GM21576 (cell line): ENCODE data around the gene SPAG16.

ENCODE experiments used
- ATAC-seq: cut with Tn5 transposase; IDR thresholded peaks from one replicate; pipeline ENCODE4 v1.9.1; 2021; ENCODE audit warnings: mild to moderate bottlenecking, moderate library complexity; ENCODE audit not compliant: unreplicated experiment

Gene SPAG16

DNA sequence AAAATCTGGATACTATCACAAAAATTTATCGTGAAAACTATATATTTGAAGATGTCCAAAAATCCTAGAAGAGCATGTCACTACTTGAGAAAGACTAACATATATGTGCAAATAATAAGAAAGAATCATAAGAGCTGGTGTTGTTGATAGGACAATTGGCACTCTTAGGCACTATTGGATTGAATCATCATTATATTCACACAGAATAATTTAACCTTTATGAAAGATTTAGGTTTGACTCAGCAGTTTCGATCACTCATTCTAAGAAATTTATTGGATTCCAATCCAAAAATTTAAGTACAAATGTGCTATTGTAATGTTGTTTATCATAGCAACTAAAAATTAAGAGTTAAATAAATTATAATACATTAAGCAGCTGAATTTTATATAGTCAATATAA, 503.6 kb downstream of the SPAG16 start:
- ATAC-seq: no peak

DNA sequence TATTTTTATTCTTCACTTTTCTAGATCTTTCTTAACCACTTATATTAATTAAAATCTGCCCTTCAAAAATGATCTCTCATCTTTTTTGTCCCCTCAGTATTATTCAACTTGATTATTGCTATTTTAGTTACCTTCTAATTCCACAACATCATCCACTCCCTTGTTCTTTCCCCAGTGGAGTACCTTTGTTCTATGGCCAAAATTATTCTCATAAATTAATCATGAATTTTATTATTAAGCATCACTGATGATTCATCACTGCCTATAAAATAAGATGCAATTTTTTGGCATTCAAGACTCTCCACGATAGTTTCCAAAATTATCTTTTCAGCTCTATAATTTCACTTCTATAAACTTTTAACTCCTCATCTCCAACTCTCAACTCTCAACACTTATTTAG, 505.7 kb downstream of the SPAG16 start:
- ATAC-seq: no peak

DNA sequence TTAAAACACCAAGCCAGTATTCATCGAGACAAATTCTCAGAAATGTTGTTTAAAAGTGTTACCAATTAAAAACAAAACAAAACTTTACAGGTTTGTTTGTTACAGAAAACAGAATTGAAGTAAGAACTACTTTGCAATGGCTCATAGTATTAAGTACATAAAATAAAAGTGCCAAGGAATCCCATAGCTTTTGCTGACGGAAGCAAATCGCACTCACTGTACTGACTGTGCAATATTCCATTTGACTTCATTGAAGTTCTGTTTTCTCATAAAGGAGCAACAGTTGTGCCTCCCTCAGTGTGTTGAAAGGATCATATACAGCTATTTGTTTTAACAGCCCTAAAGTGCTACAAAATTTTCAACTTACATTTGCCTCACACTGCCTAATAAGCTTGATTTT, 507.8 kb downstream of the SPAG16 start:
- no peak for ATAC-seq

DNA sequence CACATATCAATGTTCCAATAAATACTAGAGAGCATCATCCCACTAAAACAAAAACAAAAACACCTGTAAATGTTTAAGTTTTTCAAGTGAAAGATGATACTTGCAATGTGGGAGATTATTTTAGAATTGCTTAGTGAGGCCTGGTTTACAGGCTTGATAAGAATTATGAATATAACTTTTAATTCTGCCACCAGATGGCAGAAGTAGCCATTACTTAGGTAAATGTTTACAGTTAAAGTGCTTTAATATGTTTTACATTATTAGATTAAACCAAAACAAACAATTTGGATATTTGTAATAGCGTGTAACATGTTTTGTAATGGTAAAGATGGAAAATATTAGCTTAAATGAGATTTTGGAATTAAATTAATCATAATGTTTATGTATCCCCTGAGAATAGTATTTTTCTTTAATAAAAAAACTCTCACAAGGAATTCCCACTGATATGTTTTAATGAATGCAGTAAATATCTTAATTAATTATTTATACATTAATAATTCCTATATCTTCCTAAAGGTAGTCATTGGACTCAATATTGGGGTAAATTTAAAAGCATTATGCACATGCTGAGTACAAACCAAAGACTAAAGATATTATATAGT, 522.0 kb downstream of the SPAG16 start:
- ATAC-seq: no peak

DNA sequence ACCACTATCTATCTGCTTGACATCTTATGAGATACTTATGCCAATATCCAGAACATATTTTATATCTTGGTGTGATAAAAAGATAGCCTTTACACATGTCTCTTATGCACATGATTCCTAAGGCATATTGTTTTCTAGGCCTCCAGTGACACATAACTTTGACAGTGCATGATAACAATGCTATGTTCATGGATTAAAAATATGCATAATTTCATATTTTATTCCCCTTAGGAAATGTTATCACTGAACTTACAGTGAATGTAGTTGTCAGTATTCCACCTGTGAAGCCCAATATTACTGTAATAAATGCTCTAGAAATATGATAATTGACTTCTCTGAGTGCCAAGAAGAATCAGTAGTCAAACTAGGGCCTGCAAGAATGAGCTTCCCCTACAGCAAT, 532.3 kb downstream of the SPAG16 start:
- ATAC-seq: no peak

DNA sequence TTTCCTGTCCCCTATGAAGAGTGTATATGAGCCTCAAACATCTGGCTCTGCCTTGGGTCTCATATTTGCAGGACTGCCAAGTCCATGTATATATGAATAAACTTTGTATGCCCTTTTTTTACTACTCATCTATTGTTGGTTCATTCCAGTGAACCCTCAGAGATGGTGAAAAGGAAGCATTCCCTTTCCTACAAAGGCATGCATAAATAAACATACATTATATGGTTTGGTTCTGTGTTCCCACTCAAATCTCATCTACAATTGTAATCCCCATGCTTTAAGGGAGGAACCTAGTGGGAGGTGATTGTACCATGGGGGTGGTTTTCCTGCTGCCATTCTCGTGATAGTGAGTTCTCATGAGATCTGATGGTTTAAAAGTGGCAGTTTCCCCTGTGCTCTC, 534.2 kb downstream of the SPAG16 start:
- no peak for ATAC-seq

DNA sequence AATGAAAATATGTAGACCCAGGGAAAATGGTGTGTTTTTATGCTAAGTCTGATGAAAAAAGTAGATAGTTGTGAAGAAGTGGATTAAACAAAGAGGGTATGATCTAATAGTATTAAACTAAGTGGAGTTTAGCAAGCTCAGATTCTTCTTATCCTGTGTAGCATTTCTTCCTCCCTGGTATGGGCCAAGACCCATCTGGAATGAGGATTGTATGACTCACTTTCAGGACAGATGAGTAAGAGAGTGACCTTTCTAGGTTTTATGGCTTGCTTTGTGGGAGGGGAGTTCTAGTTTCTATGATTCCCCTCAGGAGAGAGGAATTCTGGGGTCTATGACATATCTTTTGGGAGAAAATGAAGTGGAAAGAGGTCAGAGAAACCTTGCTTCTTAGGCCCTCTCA, 550.1 kb downstream of the SPAG16 start:
- ATAC-seq: no peak

DNA sequence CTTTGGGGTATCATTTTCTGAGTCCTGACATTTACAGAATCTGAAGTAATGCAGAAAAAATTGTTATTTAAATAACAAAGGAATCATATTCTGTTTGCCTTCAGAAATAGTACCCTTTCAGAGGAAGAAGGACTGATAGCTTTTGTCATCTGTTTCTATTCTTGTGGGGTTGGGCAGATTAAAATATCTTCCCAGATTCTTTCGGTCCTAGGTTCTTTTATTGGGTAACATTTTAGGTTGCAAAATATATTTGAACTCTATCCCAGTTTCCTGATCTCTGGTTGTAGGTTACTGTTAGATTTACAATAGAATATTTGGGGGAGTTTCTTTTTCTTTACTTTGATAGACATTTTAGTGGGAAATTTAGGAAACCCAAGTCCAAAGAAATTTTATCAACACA, 550.5 kb downstream of the SPAG16 start:
- ATAC-seq: no peak

DNA sequence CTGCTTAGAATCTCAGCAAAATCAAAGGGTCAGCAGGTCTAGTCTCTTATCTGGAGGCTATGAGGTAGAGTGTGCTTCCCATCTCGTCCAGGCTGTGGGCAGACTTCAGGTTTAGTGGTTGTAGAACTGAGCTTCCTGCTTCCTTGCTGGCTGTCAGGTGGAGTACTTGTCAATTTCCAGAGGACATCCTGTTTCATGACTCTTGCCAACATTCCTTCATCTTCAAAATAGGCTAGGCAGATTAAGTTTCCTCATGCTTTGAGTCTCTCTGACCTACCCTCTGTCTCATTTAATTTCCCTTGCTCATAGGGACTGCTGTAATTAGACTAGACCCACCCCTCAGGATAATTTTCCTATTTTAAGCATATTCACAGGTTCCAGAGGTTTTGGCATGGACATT, 562.6 kb downstream of the SPAG16 start:
- ATAC-seq: no peak

DNA sequence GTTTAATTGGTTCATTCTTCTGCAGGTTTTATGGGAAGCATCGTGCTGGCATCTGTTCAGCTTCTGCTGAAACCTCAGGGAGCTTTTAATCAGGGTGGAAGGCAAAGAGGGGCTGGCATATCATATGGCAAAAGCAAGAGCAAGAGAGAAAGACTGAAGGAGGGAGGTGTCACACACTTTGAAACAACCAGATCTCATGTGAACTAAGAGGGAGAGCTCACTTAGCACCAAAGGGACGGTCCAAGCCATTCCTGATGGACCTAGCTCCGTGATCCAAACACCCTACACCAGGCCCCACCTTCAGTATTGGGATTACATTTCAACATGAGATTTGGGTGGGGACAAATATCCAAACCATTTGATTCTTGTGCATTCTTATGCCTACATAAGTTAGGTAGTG, 563.1 kb downstream of the SPAG16 start:
- ATAC-seq: no peak

DNA sequence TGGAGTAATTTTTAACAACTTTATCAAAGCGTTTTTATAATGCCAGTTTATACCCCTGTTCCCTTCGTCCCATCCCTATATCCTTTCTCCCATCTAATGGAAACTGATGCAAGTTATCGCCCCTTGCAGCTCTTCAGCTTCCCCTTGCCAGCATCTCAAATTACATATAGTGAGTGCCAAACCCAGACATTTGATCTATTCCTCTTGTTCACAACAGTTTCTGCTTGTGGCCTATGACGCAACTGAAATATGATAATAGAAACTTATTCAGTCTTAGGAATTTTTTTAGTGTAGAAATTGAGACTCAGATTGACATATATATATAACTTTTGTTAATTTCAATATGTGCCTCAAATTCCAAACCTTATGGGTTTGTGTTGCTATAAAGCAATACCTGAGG, 564.4 kb downstream of the SPAG16 start:
- no peak for ATAC-seq

DNA sequence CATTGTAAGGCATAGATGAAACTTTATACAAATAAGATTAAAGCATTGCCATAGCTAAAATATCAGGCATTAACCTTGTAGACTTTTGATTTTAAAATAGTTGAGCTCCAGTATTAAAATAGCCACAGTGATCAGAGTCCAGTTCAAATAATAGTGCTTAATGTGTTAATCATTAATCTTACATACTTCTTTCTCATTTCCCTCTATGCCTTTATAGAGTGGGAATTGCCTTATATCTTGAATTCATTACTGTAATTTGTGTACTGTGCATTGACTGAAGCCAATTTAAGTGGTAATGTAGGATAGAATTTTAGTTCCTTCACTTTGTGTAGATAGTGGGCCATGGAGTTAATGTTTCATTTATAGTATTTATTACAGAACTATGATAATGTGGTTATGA, 577.4 kb downstream of the SPAG16 start:
- ATAC-seq: no peak

DNA sequence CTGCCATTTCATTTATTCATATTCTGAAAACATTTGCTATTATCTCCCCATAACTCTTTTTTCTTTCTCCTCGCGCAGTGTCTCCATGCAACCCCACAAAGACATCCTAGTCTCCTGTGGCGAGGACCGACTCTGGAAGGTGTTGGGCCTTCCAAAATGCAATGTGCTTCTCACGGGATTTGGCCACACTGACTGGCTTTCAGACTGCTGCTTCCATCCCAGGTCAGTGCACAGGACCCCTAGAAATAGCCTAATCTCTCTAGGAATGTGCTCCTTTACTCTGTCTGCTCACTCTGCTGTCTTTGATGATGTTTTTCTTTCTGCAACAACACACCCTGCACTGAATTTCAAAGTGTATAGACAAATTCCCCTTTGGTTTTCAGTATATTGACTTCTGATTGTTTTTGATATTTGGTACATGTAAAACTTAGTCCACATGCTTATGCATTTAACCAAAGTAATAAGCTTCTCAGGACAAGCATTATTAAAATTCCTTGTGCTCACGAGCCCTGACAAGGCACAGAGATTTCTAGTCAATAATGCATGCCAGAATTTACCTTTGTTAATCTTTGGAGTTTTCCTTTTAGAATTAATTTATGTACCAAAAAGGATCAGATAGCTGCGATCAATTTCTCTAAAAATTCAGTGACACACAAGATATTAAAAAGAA, 578.3 kb downstream of the SPAG16 start:
- no peak for ATAC-seq

DNA sequence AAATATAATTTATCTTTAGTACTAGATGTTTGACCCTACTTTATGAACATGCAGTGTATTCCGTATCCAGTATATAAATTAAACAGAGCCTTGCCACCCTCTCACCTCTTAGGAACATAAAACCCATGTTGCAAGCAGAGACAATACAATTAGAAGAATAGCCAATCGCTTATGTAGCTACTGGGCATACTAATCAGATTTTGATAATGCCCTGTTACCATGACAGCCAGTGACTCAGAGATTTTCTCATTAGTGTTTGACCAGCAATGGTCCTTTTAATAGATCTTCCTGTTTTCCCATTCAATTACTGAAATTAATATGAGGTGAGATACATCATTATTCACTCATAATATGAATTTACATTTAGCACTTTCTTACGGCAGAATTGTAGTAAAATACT, 579.3 kb downstream of the SPAG16 start:
- ATAC-seq: no peak

DNA sequence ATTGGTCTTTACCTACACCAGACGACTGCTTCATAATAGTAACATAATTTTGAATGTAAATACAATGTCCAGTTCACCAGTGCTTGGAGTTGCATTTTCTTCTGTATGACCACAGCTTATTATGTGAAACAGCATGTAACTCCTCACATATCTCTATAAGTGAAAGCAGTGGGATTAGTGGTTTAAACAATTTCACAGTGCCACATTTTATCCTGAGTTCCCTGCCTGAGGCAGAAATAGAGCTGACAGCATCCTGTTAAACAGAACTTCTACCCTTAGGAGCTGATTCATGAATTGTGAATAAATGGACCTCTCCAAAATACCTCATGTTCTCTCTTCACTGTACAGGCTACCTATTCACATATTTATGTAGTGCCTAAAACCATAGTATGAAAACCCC, 584.3 kb downstream of the SPAG16 start:
- ATAC-seq: no peak

DNA sequence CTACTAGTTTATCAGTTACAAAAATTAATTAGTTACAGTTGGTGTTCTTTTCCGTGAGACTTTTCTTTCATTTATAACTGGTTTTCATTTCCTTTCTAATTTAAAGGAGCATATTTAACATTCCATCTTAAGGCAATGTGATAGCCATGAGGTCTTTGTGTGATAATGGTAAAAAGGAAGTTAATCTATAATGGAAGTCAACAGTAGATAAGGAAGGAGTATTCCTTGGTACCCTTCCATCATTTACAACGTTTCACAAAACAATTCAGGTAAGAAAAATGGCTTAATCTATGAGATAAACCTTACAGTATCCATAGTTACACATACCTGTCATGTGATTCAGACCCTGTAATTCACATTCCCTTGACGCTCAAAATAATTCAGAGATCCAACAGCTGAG, 601.2 kb downstream of the SPAG16 start:
- no peak for ATAC-seq

DNA sequence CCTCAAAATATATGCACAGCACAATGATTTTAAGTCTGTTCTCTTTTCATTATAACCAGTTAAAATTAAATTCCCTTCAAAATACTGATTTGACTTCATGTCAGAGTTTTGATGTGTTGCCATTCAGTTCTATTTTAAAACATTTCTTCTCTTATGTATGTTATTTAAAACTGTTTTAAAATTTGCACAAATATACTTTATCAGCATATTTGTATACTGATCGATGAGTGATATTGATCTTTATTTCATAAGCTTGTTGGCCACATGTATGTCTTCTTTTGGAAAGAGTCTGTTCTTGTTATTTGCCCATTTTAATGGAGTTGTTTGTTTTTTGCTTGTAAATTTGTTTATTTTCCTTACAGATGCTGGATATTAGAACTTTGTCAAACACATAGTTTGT, 630.2 kb downstream of the SPAG16 start:
- ATAC-seq: no peak

DNA sequence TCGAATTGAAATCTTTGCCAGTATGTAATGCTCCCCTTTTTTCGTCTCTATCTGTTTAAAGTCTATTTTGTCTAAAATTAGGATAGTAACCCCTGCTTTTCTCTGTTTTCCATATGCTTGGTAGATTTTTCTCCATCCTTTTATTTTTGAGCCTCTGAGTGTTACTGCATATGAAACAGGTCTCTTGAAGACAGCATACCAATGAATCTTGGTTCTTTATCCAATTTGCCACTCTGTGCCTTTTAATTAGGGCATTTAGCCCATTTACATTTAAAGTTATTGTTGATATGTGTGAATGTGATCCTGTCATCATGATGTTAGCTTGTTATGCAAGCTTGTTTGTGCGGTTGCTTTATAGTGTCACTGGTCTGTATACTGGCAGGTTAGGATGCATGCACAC, 635.8 kb downstream of the SPAG16 start:
- no peak for ATAC-seq

DNA sequence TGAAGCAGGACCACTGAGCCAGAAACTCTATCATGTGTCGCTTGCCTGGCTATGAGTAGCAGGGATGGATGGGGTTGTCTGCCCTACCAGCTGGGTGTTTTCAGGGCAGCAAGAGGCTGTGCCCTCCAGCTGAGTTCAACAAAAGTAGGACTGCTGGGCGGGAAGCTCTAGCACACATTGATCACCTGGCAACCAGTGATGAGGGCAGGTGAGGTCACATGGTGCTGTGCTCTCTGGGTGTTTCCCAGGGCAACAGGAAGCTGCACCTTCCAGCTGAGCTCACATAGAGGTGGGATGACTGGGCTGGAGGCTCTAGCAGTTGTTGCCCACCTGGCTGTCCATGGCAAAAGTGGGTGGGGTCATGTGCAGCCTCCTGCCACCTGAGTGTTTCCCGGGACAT, 639.3 kb downstream of the SPAG16 start:
- ATAC-seq: no peak

DNA sequence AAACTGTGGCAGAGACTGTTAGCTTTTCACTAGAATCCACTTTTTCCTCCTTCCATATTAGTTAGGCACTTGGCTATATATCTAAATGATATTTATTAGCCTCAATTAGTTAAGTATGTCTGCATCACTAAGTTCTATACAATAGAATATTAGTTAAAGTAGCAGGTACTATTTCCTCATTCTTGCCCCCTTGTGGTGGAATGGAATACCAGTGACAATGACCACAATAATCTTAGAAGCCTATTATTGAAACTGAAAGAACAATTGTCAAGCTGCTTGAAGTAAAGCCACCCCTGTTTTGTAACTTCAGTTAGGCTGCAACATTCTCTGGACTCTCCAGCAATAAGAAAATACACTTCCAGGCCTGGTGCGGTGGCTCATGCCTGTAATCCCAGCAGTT, 650.3 kb downstream of the SPAG16 start:
- ATAC-seq: peak; percentile 98

DNA sequence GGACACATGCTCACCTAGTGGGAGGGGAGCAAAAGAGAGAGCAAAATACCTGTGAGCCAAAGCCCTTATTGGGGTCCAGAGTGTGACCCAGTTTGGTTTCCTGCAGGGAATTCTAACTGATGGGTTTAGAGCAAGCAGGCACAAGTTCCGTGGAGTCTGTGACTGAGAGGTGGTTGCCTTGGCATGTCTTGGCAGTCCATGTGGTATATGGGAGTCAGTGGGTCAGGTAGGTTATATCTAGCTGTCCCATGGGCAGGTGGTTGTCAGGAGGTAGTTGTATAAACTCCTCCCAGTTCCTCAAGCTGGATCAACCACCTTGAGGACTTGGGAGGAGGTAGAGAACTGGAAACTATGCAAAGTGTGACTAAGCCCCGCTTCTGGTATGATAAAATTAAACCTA, 673.8 kb downstream of the SPAG16 start:
- no peak for ATAC-seq

DNA sequence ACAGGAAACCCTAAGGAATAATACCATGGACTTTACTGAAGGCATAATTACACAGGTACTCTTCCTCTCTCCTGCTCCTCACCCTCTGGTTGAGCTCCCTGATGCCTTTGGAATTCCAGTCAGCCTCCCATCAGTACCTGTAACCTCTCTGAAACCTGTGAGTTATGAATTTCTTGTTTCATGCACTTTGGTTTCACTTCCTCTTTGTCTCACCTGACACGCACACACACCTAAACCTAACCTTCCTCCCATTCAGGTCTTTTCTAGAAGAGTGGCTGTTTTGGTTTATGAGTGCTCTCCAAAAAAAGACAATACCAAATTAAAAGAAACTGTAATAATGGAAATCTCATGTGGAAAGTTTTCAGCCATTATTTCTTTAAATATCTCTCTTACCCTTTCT, 675.3 kb downstream of the SPAG16 start:
- ATAC-seq: no peak

DNA sequence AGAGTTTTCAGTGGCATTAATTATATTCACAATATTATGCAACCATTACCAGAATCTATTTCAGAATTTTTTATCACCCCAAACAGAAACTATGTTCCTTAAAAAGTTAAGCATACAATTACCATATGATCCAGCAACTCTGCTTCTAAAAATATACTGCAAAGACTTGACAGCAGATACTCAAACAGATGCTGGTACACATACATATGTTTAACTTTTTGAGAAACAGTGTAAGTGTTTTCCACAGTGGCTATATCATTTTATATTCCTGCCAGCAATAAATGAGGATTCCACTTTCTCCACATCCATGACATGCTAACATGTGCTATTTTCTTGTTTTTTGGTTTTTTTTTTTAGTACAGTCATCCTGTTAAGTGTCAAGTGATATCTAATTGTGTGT, 687.3 kb downstream of the SPAG16 start:
- no peak for ATAC-seq
